GM18907 (cell line): Measurements from ENCODE around the gene ZNF184.

Experiments
- ATAC-seq: cut with Tn5 transposase; IDR thresholded peaks from one replicate; pipeline ENCODE4 v1.9.1; 2021; ENCODE audit warnings: mild to moderate bottlenecking, moderate library complexity; ENCODE audit not compliant: unreplicated experiment

Gene ZNF184

GRCh38 chr6:27472617-27473400 is at the start of gene ZNF184:
Gene ZNF184 (minus strand): TSS chr6:27473105. CDS start chr6:27472294, 811 bp downstream.
- ATAC-seq: peak; percentile 86

GRCh38 chr6:27518881-27519795 is 46.2 kb upstream of the ZNF184 start:
- peak; percentile 68 for ATAC-seq

- ATAC-seq: no peak
Observed at GRCh38 chr6:27517928-27518787, 45.3 kb upstream of the ZNF184 start.

GRCh38 chr6:27517238-27517637 is 44.3 kb upstream of the ZNF184 start:
- no peak for ATAC-seq

- ATAC-seq: no peak
Observed at GRCh38 chr6:27514906-27515495, 42.1 kb upstream of the ZNF184 start.

- ATAC-seq: no peak
Observed at GRCh38 chr6:27512525-27512924, 39.6 kb upstream of the ZNF184 start.

GRCh38 chr6:27507041-27507956 is 34.4 kb upstream of the ZNF184 start:
- no peak for ATAC-seq

GRCh38 chr6:27505209-27506027 is 32.5 kb upstream of the ZNF184 start:
- no peak for ATAC-seq

GRCh38 chr6:27503436-27504030 is 30.6 kb upstream of the ZNF184 start:
- peak; percentile 51 for ATAC-seq

GRCh38 chr6:27502508-27503435 is 29.9 kb upstream of the ZNF184 start:
- ATAC-seq: peak; percentile 53

- no peak for ATAC-seq
Observed at GRCh38 chr6:27501187-27501586, 28.3 kb upstream of the ZNF184 start.

- ATAC-seq: no peak
Observed at GRCh38 chr6:27500177-27500576, 27.3 kb upstream of the ZNF184 start.

- no peak for ATAC-seq
Observed at GRCh38 chr6:27495386-27496135, 22.7 kb upstream of the ZNF184 start.

- no peak for ATAC-seq
Observed at GRCh38 chr6:27494987-27495385, 22.1 kb upstream of the ZNF184 start.

GRCh38 chr6:27494103-27494502 is 21.2 kb upstream of the ZNF184 start:
- no peak for ATAC-seq

GRCh38 chr6:27492631-27493190 is 19.8 kb upstream of the ZNF184 start:
- no peak for ATAC-seq
